ENCODE measurements around the gene FUCA2.
"Not testable (repeated sequence)": the region's sequence is repeated elsewhere in the genome, so short reads cannot be mapped to it uniquely, and the experiment has no call there.

FUCA2 gene

GRCh38 chr6:143535189-143535614, 23.7 kb upstream of the FUCA2 start:
- peak; percentile 21 for FAIRE-seq

GRCh38 chr6:143531720-143532499, 20.4 kb upstream of the FUCA2 start:
- no peak for FAIRE-seq

DNA sequence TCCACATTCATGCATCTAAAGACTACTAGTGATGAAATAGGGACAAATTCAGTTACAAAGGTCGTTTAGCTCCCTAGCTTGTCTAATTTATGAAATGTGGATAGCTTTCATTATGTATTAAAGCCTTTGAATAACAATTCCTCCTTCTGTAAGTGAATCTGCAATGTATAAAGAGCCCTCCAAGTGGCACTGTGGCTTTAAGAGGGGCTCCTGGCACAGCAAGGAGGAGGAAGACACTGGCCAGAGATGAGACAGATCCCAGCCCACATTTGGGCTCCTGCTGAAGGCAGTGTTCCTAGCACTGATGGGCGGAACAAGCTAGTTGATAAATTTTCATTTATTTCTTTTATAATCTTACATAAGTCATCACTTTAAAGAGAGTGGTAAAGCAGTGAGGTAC, 17.6 kb upstream of the FUCA2 start:
- no peak for FAIRE-seq

GRCh38 chr6:143528164-143528811, 16.8 kb upstream of the FUCA2 start:
- no peak for FAIRE-seq

DNA sequence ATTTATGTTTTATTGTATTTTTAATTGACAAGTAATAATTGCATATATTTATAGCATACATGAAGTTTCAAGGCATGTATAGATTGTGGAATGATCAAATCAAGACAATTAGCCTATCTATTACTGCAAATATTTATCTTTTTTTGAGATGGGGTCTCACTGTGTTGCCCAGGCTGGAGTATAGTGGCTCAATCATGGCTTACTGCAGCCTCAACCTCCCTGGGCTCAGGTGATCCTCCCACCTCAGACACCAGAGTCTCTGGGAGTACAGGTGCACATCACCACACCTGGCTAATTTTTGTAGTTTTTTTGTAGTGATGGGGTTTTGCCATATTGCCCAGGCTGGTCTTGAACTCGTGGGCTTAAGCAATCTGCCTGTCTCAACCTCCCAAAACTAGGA, 16.2 kb upstream of the FUCA2 start:
- FAIRE-seq, result no peak

DNA sequence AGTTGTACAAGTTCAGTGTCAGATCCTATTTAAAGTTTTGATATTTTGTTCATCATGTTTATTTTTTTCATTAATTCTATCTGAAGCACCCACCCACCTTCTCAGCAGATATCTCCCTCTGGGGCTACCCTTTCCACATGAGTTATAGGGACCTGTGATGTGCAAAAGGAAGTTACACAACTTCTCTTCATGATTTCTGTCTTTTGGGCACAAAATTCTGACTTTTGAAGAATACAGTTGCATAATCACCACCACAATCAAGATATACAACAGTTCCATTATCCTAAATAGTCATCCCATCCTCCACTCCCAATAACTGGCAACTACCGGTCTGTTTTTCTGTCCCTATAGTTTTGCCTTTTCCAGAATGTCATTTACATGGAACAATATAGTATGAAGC, 13.8 kb upstream of the FUCA2 start:
- no peak for FAIRE-seq

GRCh38 chr6:143522039-143522600, 10.6 kb upstream of the FUCA2 start:
- FAIRE-seq, result no peak

GRCh38 chr6:143517447-143517773, 5.9 kb upstream of the FUCA2 start:
- FAIRE-seq, result no peak

- FAIRE-seq, result no peak
These were observed 5.3 kb upstream of the FUCA2 start for GRCh38 chr6:143516690-143517446.

- FAIRE-seq, result no peak
These were observed 4.3 kb upstream of the FUCA2 start for GRCh38 chr6:143515766-143516355.

DNA sequence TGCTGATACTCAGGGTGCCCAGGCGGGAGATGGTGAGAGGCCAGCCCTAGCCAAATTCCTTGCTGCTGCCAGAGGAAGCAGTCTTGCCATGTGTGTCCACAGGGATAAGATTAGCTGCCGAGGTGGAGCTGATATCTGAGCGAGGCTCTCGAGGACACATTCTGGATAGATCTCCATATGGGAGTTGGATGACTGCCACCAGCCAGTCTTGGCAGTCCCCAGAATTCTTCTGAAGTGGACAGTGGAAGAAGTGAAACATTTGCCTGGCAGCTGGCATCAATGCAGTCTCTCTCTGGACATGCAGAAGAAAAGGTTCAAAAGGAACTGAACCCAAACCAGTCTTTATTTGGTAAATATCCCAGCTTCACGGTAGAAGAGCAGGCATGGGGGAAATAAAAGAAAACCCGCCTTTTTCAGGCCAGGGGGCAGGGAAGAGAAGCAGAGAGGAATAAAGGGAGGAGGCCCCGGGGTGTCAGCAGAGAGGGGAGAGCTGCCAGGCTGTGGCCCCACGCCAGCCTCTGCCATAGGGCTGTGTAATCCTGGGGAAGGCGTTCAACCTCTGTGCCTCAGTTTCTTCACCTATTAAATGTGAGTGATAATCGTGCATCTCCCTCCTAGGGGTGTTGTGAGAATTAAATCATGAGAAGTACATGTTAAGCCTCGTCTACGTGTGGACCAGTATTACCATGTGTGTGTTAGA, 3.7 kb upstream of the FUCA2 start:
- FAIRE-seq, result no peak

DNA sequence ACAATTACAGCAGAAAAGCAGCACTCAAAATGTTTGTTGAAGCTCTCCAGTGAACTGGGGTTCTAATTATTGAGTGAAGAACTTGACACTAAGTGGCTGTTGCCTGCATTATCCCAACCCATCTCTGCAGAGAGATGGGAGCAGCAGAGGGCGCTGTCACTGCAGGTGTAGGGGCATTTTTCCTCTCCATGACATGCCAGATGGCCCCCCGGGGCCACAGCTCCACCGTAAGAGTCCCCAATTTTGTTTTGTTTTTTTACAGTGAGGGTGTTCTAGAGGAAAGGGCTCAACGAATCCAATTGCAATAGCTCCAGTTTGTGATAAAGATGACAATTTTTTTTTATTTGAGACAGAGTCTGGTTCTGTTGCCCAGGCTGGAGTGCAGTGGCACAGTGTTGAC, 1.9 kb upstream of the FUCA2 start:
- FAIRE-seq, result no peak

DNA sequence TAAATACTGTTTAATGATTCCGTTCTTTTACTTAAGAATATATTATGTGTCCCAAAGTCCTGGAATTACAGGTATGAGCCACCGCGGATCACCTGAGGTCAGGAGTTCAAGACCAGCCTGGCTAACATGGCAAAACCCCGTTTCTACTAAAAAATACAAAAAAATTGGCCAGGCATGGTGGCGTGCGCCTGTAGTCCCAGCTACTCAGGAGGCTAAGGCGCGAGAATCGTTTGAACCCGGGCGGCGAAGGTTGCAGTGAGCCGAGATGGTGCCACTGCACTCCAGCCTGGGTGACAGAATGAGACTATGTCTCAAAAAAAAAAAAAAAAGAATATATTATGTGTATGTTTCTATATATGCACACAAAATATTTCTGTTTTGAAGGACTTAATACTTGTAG, 1.2 kb downstream of the FUCA2 start:
- FAIRE-seq, result not testable (repeated sequence)

DNA sequence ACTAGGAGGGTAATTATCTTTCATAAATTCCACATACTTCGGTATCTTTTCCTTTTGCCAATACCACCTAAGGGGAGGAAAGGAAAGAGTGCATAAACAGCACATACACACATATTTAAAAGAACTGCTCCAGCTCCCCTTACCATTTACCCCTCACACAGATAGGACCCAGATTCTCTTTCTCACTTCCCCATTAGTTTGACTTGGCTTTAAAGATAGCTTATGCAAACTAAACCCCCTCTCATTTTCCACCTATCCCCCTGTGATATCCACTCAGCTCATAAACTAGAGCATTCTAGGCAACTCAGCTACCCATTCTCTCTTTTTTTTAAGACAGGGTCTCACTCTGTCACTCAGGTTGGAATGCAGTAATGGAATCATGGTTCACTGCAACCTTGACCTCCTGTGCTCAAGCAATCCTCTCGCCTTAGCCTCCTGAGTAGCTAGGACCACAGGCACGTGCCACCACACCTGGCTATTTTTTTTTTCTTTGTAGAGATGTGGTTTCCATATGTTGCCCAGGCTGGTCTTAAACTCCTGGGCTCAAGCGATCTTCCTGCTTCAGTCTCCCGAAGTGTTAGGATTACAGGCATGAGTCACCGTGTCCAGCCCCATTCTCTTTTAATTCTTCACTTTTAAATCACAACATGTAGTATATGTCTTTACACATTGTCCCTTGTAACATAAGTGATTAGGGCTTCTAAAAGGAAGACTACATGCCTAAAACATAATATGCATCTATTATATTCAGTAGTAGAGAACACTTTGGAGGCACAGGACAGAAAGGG, 4.0 kb downstream of the FUCA2 start:
- FAIRE-seq, result no peak

GRCh38 chr6:143506620-143507019, 4.9 kb downstream of the FUCA2 start:
- FAIRE-seq, result no peak

GRCh38 chr6:143506199-143506598, 5.3 kb downstream of the FUCA2 start:
- no peak for FAIRE-seq

DNA sequence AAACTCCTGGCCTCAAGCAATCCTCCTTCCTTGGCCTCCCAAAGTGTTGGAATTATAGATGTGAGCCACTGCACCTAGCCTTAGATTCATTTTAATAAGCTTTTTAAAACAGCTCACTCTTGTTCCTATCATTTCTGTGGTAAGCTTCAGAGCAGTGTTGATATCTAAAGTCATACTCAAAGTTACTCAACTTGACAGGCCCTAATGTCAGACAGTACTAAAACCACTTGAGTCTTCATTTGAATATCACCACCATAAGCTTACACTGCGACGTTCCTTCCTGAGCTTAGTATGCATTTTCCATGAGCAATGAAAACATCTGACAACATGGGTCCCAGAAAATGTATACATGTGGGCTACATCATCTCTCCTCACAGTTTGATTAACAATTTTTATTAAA, 6.0 kb downstream of the FUCA2 start:
- no peak for FAIRE-seq

- FAIRE-seq, result no peak
These were observed 6.4 kb downstream of the FUCA2 start for GRCh38 chr6:143505111-143505510.

DNA sequence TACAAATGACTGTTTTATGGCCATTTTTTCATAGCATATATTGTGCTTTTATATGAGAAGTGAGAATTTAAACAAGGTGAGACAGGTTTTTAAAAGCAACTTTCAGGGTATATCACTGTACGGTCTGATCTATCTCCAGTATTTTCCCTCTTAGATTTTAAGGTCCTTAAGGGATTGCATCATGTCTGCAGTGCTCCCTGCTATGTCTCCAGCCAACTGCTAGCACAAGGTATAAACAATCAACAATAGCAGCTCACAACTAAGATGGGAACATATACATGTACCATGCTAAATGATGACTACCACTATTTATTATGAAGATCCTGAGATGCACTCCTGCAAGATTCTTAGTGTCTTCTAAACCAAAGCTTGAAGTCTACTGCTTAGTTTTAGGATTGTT, 7.2 kb downstream of the FUCA2 start:
- no peak for FAIRE-seq

DNA sequence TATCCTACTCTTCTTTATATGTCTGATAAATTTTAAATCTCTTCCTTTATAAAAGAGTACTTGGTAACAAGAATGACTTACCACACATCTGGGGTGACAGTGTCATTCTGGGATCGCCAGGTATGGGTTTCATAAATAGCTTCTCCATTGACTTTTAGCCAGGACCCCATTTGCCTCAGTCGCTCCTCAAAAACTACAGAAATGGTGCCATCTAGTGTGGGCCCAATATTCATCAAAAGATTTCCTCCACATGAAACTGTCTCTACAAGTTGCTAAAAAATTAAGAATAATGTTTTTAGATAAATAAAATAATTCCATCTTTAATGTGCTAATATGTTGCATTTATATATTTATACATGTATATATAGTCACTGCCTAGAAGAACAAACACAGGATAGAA, 9.7 kb downstream of the FUCA2 start:
- FAIRE-seq, result no peak

- no peak for FAIRE-seq
These were observed 13.1 kb downstream of the FUCA2 start for GRCh38 chr6:143498428-143498827.

DNA sequence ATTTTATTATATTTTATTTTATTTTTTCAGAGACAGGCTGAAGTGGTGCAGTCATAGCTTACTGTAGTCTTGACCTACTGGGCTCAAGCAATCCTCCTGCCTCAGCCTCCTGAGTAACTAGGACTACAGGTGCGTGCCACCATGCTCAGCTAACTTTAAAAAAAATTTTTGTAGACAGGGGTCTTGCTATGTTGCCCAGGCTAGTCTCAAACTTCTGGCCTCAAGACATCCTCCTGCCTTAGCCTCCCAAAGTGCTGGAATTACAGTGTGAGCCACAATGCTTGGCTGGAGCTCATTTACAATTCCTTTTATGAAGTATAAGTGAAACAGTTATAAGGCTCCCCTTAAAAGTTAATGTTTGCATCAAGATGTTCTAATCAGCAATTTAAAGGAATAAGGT, 14.5 kb downstream of the FUCA2 start:
- no peak for FAIRE-seq
